ENCODE measurements around the gene SNRK.

Gene SNRK

DNA sequence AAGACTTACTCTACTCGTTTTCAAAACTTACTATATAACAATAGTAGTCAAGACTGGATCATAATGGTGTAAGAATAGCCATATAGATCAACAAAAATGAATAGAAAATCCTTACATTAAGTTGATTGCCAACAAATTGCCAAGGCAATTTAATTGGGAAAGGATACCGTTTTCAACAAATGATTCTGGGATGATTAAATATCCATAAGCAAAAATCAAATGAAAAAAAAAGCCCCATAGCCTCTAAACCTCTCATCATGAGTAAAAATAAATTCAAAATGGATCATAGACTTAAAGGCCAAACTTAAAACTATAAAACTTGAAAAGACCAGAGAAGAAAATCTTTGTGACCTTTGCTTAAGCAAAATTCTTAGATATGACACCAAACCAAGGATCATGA is 5.3 kb upstream of the SNRK start:
- in situ Hi-C loops (cut with MboI; ENCODE audit: low sequenced_read_pairs, unreplicated experiment) = no loop called here
- no peak for DNase-seq (ENCODE audit: low spot score)
- TF ChIP-seq, protein P1, sequence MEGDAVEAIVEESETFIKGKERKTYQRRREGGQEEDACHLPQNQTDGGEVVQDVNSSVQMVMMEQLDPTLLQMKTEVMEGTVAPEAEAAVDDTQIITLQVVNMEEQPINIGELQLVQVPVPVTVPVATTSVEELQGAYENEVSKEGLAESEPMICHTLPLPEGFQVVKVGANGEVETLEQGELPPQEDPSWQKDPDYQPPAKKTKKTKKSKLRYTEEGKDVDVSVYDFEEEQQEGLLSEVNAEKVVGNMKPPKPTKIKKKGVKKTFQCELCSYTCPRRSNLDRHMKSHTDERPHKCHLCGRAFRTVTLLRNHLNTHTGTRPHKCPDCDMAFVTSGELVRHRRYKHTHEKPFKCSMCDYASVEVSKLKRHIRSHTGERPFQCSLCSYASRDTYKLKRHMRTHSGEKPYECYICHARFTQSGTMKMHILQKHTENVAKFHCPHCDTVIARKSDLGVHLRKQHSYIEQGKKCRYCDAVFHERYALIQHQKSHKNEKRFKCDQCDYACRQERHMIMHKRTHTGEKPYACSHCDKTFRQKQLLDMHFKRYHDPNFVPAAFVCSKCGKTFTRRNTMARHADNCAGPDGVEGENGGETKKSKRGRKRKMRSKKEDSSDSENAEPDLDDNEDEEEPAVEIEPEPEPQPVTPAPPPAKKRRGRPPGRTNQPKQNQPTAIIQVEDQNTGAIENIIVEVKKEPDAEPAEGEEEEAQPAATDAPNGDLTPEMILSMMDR (IDR thresholded peaks at IDR 0.05; ENCODE audit: borderline replicate concordance, control extremely low read depth, extremely low read depth, insufficient read depth, missing control alignments) = no peak

- TF ChIP-seq, protein P1 (IDR thresholded peaks at IDR 0.05; ENCODE audit: borderline replicate concordance, control extremely low read depth, extremely low read depth, insufficient read depth, missing control alignments) = no peak
- DNase-seq (ENCODE audit: low spot score) = no peak
- in situ Hi-C loops (cut with MboI; ENCODE audit: low sequenced_read_pairs, unreplicated experiment) = no loop called here
Measured at GRCh38 chr3:43284171-43284570, 2.2 kb upstream of the SNRK start.

GRCh38 chr3:43285644-43286043 is 696 bp upstream of the SNRK start:
- in situ Hi-C loops (cut with MboI; ENCODE audit: low sequenced_read_pairs, unreplicated experiment) = no loop called here
- no peak for DNase-seq (ENCODE audit: low spot score)
- TF ChIP-seq, protein P1 (IDR thresholded peaks at IDR 0.05; ENCODE audit: borderline replicate concordance, control extremely low read depth, extremely low read depth, insufficient read depth, missing control alignments) = no peak

DNA sequence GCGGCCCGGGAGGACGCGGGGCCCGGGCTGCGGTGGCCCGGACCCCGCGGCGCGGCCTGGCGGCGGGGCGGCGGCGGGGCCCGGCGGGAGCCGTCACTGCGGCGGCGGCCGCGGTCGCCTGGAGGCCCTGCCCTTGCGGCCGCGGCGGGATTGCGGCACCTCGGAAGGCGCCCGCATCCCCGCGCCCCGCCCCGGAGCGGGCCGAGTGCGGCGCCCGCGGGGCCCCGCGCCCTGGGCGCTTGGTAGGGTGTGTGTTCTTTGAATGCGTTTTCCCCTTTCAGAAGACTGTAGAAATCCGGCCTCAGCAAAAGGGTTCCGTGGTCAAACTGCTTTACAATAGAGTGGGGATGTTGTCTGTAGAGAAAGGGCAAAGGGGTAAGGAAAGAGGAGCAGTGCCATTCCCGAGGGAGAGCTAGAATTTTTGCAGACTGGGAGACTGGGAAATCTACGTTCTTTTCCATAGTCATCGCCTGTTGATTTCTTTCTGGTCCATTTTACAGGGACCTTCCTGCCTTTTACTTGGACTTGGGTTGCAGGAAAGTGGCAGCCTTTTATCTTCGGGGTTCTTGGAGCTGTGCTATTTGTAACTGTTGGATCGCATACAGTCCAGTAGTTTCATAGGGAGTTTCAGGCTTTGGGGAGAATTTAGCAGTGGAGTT is 630 bp downstream of the SNRK start:
- DNase-seq (ENCODE audit: low spot score) = peak; percentile 40
- in situ Hi-C loops (cut with MboI; ENCODE audit: low sequenced_read_pairs, unreplicated experiment) = no loop called here

GRCh38 chr3:43287500-43287873 is 1.1 kb downstream of the SNRK start:
- TF ChIP-seq, protein P1 (IDR thresholded peaks at IDR 0.05; ENCODE audit: borderline replicate concordance, control extremely low read depth, extremely low read depth, insufficient read depth, missing control alignments) = no peak
- DNase-seq (ENCODE audit: low spot score) = no peak
- in situ Hi-C loops (cut with MboI; ENCODE audit: low sequenced_read_pairs, unreplicated experiment) = no loop called here

More for the DNA sequence above, 630 bp downstream of the SNRK start:
- TF ChIP-seq, protein P1 (IDR thresholded peaks at IDR 0.05; ENCODE audit: borderline replicate concordance, control extremely low read depth, extremely low read depth, insufficient read depth, missing control alignments) = no peak

DNA sequence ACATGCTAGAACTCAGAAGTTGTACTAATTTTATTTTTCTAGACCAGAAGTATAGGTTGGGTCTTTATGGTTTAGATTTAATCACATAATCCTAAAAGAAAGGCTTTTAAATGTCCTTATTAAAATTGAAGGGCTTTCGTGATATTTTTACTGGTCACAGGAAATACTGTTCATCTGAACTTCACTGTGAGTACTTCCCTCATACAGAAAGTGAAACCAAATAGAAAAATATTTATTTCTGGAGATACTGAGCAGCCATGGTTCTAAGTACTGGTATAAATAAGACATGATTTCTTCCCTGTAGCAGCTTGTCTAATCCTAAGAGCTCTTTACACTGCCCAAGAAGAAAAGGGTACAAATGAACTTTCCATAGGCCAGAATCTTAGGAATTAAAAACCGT is 2.0 kb downstream of the SNRK start:
- TF ChIP-seq, protein P1 (IDR thresholded peaks at IDR 0.05; ENCODE audit: borderline replicate concordance, control extremely low read depth, extremely low read depth, insufficient read depth, missing control alignments) = no peak
- DNase-seq (ENCODE audit: low spot score) = peak; percentile 51
- in situ Hi-C loops (cut with MboI; ENCODE audit: low sequenced_read_pairs, unreplicated experiment) = no loop called here
